GM13977 (cell line): ENCODE results near the gene PNISR.

Source experiments
- DNase-seq: peaks from one replicate; pipeline ENCODE4 v3.0.0; 2012; ENCODE audit warnings: low spot score
- CTCF ChIP-seq: IDR thresholded peaks from 2 replicates; pipeline ENCODE4 v1.5.1; 2012; ENCODE audit warnings: mild to moderate bottlenecking, control low read depth; ENCODE audit not compliant: insufficient read depth; ENCODE audit errors: extremely low read depth, missing control alignments
- in situ Hi-C: fragments of 300-500 bp; cut with MboI; formaldehyde crosslinking; loops from one replicate; pipeline ENCODE4 v1.12.0; 2022; ENCODE audit warnings: low sequenced_read_pairs, low pct_unique_long_range_greater_than_20kb, mixed read lengths, inconsistent platforms; ENCODE audit not compliant: unreplicated experiment

PNISR gene

GRCh38 chr6:99412065-99412464 is 13.0 kb downstream of the PNISR start:
- DNase-seq = no peak
- TF ChIP-seq CTCF = no peak
- in situ Hi-C loops = no loop called here

- TF ChIP-seq CTCF = no peak
- in situ Hi-C loops = no loop called here
- DNase-seq = no peak
Measured at GRCh38 chr6:99409672-99410071, 15.4 kb downstream of the PNISR start.

- in situ Hi-C loops = no loop called here
- TF ChIP-seq CTCF = no peak
- DNase-seq = no peak
Measured at GRCh38 chr6:99407076-99407475, 18.0 kb downstream of the PNISR start.

- no peak for TF ChIP-seq CTCF
- no peak for DNase-seq
- in situ Hi-C loops = no loop called here
Measured at GRCh38 chr6:99402448-99402847, 22.7 kb downstream of the PNISR start.

- TF ChIP-seq CTCF = no peak
- no peak for DNase-seq
- in situ Hi-C loops = no loop called here
Measured at GRCh38 chr6:99397287-99397686, 27.8 kb downstream of the PNISR start.

- in situ Hi-C loops = no loop called here
- no peak for TF ChIP-seq CTCF
Measured at GRCh38 chr6:99393698-99394531, 31.2 kb downstream of the PNISR start, which contains the start of gene COQ3. Gene COQ3 (minus strand): TSS chr6:99394195. CDS start chr6:99394179, 16 bp downstream.

GRCh38 chr6:99393366-99393697 is 31.8 kb downstream of the PNISR start:
- TF ChIP-seq CTCF = no peak
- in situ Hi-C loops = no loop called here
- no peak for DNase-seq

More at GRCh38 chr6:99393698-99394531, 31.2 kb downstream of the PNISR start, which contains the start of gene COQ3:
- peak; percentile 85 for DNase-seq
